Stomach smooth muscle (tissue), 2 donors: ENCODE measurements around the gene PAX4.
A peak's percentile ranks its signal among the peaks of the same experiment; 100 is the strongest.

ENCODE experiments used
- H3K27ac ChIP-seq: one replicate; pipeline ENCODE4 v1.7.0; 2013; ENCODE audit warnings: mild to moderate bottlenecking, low read length, inconsistent platforms
- H3K27me3 ChIP-seq, 2 donors: one replicate each; pipeline ENCODE4 v1.7.0; 2013; ENCODE audit warnings: low read length in 2 of 2; ENCODE audit not compliant: insufficient read depth in 2 of 2, control insufficient read depth in 1 of 2
- H3K36me3 ChIP-seq, 2 donors: one replicate each; pipeline ENCODE4 v1.7.0; 2013; ENCODE audit warnings: low read length in 2 of 2; ENCODE audit not compliant: control insufficient read depth in 2 of 2, insufficient read depth in 2 of 2
- H3K4me1 ChIP-seq: one replicate; pipeline ENCODE4 v1.7.0; 2013; ENCODE audit warnings: low read length; ENCODE audit not compliant: control insufficient read depth, insufficient read depth
- H3K4me3 ChIP-seq, 2 donors: one replicate each; pipeline ENCODE4 v1.7.0; 2013; ENCODE audit warnings: low read length in 2 of 2
- H3K9ac ChIP-seq, 2 donors: one replicate each; pipeline ENCODE4 v1.7.0; 2013; ENCODE audit warnings: low read length in 2 of 2, mild to moderate bottlenecking in 1 of 2
- H3K9me3 ChIP-seq, 2 donors: one replicate each; pipeline ENCODE4 v1.7.0; 2013; ENCODE audit warnings: low read length in 2 of 2; ENCODE audit not compliant: control insufficient read depth in 2 of 2
- donor health status: healthy.
- donor health status: Pancreatic carcinoma.

PAX4 gene

GRCh38 chr7:127618042-127618441 lies at the start of gene PAX4:
Gene PAX4, minus strand, starts transcription at chr7:127618142. Its CDS starts 2,214 bp downstream, at chr7:127615928.
- H3K9me3 ChIP-seq, result no peaks in the 10 kb centered on the region
- H3K4me1 ChIP-seq, result no peaks in the 10 kb centered on the region
- H3K9ac ChIP-seq, result no peak within 1 kb of the TSS
- H3K36me3 ChIP-seq, result no peaks in the 10 kb centered on the region
- H3K27ac ChIP-seq, result no peak within 1 kb of the TSS
- H3K27me3 ChIP-seq, result peaks cover 22 to 23% of the 10 kb centered on the region in 2 donors
- no peak within 1 kb of the TSS for H3K4me3 ChIP-seq

- no peak overlapping the region for H3K9ac ChIP-seq
- no peaks in the 10 kb centered on the region for H3K4me1 ChIP-seq
- H3K27ac ChIP-seq, result no peak overlapping the region
- no peaks in the 10 kb centered on the region for H3K27me3 ChIP-seq
- H3K9me3 ChIP-seq, result no peaks in the 10 kb centered on the region
- H3K36me3 ChIP-seq, result peaks cover 2 to 6% of the 10 kb centered on the region in 2 donors
- H3K4me3 ChIP-seq, result no peak overlapping the region
Observed at GRCh38 chr7:127667017-127667670, 49.2 kb upstream of the PAX4 start.

GRCh38 chr7:127666602-127667001 lies 48.7 kb upstream of the PAX4 start:
- Histone ChIP-seq H3K9me3 (no peaks in the 10 kb centered on the region), H3K36me3 (peaks cover 2 to 6% of the 10 kb centered on the region in 2 donors), H3K27me3 (no peaks in the 10 kb centered on the region), H3K27ac (no peak overlapping the region), H3K9ac (no peak overlapping the region), H3K4me1 (no peaks in the 10 kb centered on the region), H3K4me3 (no peak overlapping the region)

- Histone ChIP-seq H3K9ac (no peak overlapping the region), H3K36me3 (peaks cover 2 to 6% of the 10 kb centered on the region in 2 donors), H3K27me3 (no peaks in the 10 kb centered on the region), H3K4me3 (no peak overlapping the region), H3K4me1 (no peaks in the 10 kb centered on the region), H3K27ac (no peak overlapping the region), H3K9me3 (no peaks in the 10 kb centered on the region)
Observed at GRCh38 chr7:127665922-127666321, 48.0 kb upstream of the PAX4 start.

- no peaks in the 10 kb centered on the region for H3K9me3 ChIP-seq
- peaks cover 0 to 3% of the 10 kb centered on the region in 2 donors for H3K36me3 ChIP-seq
- no peak overlapping the region for H3K9ac ChIP-seq
- no peak overlapping the region for H3K4me3 ChIP-seq
- no peaks in the 10 kb centered on the region for H3K4me1 ChIP-seq
- no peak overlapping the region for H3K27ac ChIP-seq
- H3K27me3 ChIP-seq, result no peaks in the 10 kb centered on the region
Observed at GRCh38 chr7:127658970-127659630, 41.2 kb upstream of the PAX4 start.

GRCh38 chr7:127657500-127657899 lies 39.6 kb upstream of the PAX4 start:
- H3K9ac ChIP-seq, result no peak overlapping the region

GRCh38 chr7:127655720-127656119 lies 37.8 kb upstream of the PAX4 start:
- no peak overlapping the region for H3K9ac ChIP-seq
- no peaks in the 10 kb centered on the region for H3K9me3 ChIP-seq
- H3K27ac ChIP-seq, result no peak overlapping the region
- H3K27me3 ChIP-seq, result no peaks in the 10 kb centered on the region
- no peaks in the 10 kb centered on the region for H3K36me3 ChIP-seq
- peaks cover 2% of the 10 kb centered on the region for H3K4me1 ChIP-seq
- H3K4me3 ChIP-seq, result no peak overlapping the region

More at GRCh38 chr7:127657500-127657899, 39.6 kb upstream of the PAX4 start:
- Histone ChIP-seq H3K4me3 (no peak overlapping the region), H3K27me3 (no peaks in the 10 kb centered on the region), H3K36me3 (no peaks in the 10 kb centered on the region), H3K4me1 (peaks cover 2% of the 10 kb centered on the region), H3K9me3 (no peaks in the 10 kb centered on the region), H3K27ac (no peak overlapping the region)

- Histone ChIP-seq H3K9ac (no peak overlapping the region), H3K27me3 (no peaks in the 10 kb centered on the region), H3K4me3 (peak overlapping the region in 1 of 2 donors; percentile 37), H3K36me3 (no peaks in the 10 kb centered on the region), H3K27ac (no peak overlapping the region), H3K4me1 (peaks cover 2% of the 10 kb centered on the region), H3K9me3 (no peaks in the 10 kb centered on the region)
Observed at GRCh38 chr7:127654404-127655394, 36.8 kb upstream of the PAX4 start.

- peaks cover 2% of the 10 kb centered on the region for H3K4me1 ChIP-seq
- H3K4me3 ChIP-seq, result peak overlapping the region in 1 of 2 donors; percentile 99
- no peak overlapping the region for H3K9ac ChIP-seq
- H3K9me3 ChIP-seq, result no peaks in the 10 kb centered on the region
- no peaks in the 10 kb centered on the region for H3K27me3 ChIP-seq
- no peak overlapping the region for H3K27ac ChIP-seq
- H3K36me3 ChIP-seq, result no peaks in the 10 kb centered on the region
Observed at GRCh38 chr7:127653396-127653795, 35.5 kb upstream of the PAX4 start.

- Histone ChIP-seq H3K4me3 (peak overlapping the region; percentile 95 to 99), H3K27ac (peak overlapping the region; percentile 83), H3K9me3 (no peaks in the 10 kb centered on the region), H3K4me1 (peaks cover 2% of the 10 kb centered on the region), H3K36me3 (no peaks in the 10 kb centered on the region), H3K9ac (peak overlapping the region; percentile 89 to 94), H3K27me3 (no peaks in the 10 kb centered on the region)
Observed at GRCh38 chr7:127652333-127653248, 34.6 kb upstream of the PAX4 start.
